Left renal cortex interstitium (tissue), 4 donors: ENCODE measurements around the gene HELZ. TPM values are rescaled to one million over a fixed set of nuclear protein-coding genes. Genes with fewer than 3 reads are reported as not detected.
"Not testable (repeated sequence)": the region's sequence is repeated elsewhere in the genome, so short reads cannot be mapped to it uniquely, and the experiment has no call there.

Experiments
- DNase-seq, 4 donors: peaks; one replicate each; pipeline ENCODE4 v3.0.0-alpha.2; 2013; ENCODE audit warnings: low read depth in 4 of 4, low spot score in 2 of 4, missing footprints in 1 of 4
- polyA plus RNA-seq, 4 donors: library from polyadenylated mRNA; unstranded; fragments of 120-200 nt; gene quantifications; one replicate each; pipeline ENCODE4 v1.2.1, GENCODE V29; 2013; ENCODE audit not compliant: insufficient read length in 4 of 4

The HELZ gene
- polyA plus RNA-seq, 4 donors = 21.6 to 38.8 (median 33.2) TPM

GRCh38 chr17:67092710-67093109, 152.3 kb downstream of the HELZ start:
- not testable (repeated sequence) for DNase-seq

GRCh38 chr17:67092291-67092690, 152.7 kb downstream of the HELZ start:
- DNase-seq = no peak

DNA sequence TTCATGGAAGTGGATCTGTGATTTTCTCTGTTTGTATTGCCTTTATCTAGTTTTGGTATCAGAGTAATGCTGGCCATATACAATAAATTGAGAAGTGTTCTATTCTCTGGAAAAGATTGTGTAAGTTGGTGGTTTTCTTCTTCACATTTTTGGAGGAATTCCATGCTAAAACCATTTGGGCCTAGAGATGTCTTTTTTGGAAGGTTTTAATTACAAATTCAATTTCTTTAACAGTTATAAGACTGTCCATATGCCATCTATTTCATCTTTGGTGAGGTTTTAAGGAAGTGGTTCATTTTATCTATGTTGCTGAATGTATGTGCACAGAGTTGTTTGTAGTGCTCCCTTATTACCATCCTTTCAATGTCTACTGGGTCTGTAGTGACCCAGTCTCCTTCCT, 154.7 kb downstream of the HELZ start:
- no peak for DNase-seq

DNA sequence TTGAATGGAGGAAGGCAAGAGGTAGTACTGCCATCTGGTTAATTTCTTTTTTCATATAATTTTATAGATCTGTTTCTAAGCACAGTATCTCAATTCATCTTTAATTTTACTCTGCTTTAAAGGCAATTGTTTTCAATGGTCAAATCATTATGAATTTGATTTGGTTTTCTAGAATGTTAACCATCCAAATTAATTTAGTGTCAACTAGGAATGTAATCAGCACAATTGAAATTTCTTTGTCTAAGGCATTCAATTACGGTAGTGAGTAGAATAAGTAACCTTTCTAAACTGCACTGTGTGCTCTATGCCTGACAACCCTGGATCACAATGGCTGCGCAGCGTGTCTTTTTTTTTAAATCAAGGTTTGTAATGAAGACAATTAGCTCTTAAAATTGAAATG, 156.4 kb downstream of the HELZ start:
- DNase-seq = no peak

GRCh38 chr17:67085406-67085805, 159.6 kb downstream of the HELZ start:
- no peak for DNase-seq

DNA sequence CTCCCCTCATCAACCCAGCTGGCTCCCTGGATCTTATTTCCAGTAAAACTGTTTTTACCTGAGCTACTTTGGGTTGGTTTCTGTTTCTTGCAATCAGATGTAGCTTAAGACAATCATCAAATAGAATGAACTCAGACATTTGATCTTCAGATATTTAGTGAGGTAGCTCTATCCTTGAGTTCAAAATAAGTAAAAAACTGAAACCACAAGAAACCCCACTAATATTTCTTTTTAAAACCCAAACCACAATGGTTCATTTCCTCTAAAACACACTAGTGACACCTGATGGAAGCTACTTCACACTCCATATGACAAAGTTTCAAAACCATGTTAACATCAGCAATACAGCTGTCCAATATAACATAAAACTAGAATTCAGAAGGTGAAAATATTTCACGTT, 162.9 kb downstream of the HELZ start:
- DNase-seq = no peak

- no peak for DNase-seq
These were observed 164.2 kb downstream of the HELZ start for GRCh38 chr17:67080804-67081203.

DNA sequence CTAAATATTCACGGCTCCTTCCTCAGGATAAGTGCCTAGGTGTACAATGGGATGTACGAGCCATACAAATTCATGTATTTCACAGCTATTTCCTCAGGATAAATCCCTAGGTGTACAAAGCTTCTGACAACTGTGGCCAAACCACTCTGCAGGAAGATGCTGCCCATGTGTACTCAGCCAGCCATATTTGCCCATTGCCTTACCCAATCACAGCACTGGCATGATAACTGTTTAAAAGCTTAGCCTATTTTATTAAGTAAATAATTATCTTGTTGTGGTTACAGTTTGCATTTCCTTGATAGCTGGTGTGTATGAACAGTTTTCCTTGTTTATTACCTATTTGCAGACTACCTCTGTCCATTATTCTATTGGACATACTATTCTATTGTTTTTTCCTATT, 165.5 kb downstream of the HELZ start:
- DNase-seq = no peak

DNA sequence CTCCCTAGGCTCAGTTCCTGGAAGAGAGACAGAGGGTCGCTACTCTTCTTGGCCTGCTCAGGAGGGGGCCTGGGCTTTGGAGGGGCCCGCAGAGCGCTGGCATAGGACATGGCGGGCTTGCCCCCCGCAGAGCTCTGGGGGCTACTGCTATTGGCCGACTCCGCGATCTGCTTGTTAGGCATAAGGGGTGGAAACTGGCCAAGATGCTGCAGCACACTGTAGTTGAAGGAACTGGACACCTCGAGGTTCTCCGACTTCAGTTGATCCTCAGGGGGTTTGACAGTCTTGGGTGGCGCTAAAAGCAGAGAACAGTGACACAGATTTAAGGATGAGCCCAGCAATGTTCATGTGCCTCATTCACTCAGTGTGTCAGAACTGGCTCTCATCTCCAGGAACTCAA, 166.7 kb downstream of the HELZ start:
- no peak for DNase-seq

DNA sequence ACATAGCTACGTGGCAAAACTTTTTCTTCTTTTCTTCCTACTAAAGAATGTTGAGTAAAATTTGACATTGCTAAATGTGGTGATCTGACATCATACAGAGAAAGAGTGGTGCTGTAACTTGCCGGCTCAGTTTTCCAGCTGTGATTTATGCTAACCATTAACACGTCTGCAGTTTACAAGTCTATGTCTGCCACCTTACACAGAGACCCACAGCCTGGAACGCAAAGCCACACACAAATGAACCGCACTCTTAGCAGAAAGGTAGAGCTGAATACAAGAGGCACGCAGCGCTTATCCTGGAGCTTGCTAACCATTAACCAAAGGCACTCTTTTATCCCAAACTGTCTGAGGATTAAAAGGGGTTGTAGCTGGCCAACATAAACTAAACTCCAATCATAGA, 168.7 kb downstream of the HELZ start:
- peak in 1 of 4 donors; percentile 23 for DNase-seq

GRCh38 chr17:67074781-67075180, 170.2 kb downstream of the HELZ start:
- DNase-seq = no peak

DNA sequence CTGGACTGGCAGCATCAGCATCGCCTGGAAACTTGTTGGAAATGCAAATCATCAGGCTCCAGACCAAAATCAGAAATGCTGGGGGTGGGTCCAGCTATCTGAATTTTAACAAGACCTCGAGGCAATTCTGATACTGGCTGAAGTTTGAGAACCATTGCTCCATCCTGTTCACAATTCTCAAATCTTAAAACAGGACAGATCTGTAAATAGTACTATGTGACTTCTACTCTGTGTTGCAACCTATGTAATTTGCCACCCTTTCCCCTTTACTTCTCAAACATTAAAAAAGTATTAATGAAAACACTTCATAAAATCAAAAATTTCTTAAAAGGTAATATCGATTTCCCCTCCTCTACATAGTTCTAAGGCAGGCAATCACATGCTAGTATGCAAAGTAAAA, 172.1 kb downstream of the HELZ start:
- DNase-seq = no peak

DNA sequence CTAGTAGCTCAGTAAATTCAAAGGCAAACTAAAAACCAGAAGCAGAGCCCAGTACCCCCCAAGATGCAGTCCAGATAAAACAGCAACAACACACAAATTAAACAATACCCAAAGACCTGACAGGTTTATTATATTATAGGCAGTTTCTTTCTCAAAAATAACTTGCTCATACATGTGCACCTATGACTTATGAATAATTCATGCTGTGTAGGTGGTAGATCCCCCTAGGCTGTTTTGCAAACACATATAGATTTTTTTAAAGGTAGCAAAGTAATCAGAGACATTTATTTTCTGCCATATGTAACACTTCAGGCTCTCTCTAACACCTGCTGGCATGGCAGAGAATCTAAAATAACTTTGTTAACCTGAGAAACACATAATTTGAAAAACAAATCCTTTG, 173.4 kb downstream of the HELZ start:
- DNase-seq = no peak

DNA sequence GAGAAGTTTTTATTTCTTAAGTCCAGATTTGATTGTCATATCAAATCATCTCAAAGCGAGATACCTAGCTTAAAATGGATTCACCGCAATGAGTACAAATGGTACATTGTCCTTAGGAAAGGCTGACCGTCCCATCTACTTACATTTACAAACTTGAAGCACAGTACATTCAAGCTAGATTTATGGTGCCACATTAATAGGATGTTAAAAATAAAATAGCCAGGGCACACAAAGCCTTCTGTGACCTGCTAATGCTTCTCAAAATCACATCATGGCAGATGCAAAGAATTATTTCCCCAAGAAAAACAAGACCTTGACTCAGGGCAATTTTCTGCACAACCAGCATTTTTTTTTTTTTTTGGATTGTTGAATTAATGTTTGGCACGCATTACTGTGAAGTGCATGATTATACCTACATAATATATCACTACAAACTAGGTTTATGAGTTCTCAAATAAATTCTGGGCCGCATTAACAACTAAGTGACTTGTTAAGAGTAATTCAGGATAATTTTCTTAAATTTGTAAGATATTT, 175.3 kb downstream of the HELZ start:
- DNase-seq = no peak

DNA sequence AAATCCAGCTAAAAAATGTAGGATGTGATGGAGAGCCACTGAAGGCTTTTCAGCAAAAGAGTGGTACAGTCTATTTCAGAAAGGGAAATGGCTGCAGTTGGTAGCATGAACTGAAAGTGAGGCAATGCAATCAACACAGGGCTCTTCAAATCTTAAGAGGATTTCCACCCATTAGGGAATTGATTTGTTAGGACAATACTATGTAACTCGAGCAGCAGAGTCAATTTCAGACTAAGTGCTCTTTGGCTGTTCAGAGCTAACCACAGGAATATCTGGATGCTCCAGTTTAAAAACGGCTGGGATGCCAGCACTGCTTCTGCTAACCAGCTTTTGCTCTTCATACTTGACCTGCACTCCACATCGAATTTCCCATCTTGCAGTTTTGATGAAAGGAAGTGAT, 176.0 kb downstream of the HELZ start:
- DNase-seq = no peak

GRCh38 chr17:67067571-67068482, 177.2 kb downstream of the HELZ start:
- no peak for DNase-seq

DNA sequence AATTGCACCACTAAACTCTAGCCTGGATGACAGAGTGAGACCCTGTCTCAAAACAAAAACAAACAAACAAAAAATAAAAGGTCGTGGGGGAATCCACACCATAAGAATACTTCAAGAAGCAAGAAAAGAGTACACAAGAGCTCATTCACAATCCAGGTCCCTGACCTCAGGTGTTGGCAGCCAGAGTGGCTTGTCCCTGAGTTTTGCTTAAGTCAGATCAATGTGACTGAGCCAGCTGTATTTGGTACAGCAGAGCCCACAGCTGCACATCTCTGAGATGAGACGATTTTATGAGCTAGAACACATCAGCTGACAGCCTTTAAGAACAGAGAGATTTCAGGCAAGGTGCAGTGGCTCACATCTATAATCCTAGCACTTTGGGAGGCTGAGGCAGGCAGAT, 178.3 kb downstream of the HELZ start:
- DNase-seq = no peak

GRCh38 chr17:67063141-67063540, 181.9 kb downstream of the HELZ start:
- DNase-seq = peak in 1 of 4 donors; percentile 18

DNA sequence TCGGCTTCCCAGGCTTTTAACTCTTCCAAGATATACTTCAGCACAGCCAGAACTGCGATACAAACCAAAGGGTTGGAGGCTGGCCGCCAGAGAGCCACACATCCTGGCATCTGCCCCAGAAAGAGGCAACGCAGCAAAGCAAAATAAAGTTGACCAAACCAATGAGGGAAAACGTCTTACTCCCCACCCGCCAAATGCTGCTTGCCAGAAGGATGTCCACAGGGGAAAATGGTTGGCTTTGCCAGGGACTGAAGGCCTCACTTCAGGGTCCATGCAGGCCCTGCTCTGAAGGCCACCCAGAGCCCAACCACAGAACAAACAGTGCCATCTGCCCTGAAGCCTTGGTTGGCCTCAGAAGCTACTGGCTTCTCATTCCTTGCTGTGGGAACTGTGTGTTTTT, 185.6 kb downstream of the HELZ start:
- DNase-seq = no peak

DNA sequence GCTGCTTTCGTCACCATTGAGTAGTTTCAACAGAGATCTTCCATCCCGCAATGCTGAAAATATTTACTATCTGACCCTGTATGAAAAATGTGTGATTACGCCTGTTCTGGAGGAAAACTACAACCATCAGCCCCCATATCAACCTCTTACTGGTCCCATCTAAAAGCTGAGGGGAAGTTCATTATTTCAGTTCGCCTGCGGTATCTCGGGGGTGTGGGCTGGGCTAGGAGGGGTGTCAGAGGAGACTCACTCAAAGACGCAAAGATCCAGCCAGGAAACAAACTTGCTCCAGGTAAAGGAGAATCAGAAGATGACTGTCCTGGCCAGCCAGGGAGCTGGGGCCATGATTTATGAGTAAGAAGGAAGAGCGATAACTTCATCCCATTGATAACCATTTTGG, 187.0 kb downstream of the HELZ start:
- no peak for DNase-seq

- no peak for DNase-seq
These were observed 188.1 kb downstream of the HELZ start for GRCh38 chr17:67056746-67057490.
